Right lobe of liver (tissue), 4 donors: Measurements from ENCODE around the gene CCM2.

Experiments used
- POLR2A ChIP-seq: fragments of 450-650 bp; IDR thresholded peaks from one replicate; pipeline ENCODE4 v1.6.1; 2017; ENCODE audit warnings: antibody characterized with exemption, mild to moderate bottlenecking
- TF ChIP-seq, protein P1 (sequence below), 4 donors: fragments of 200-600 bp in 3 of 4; fragments of 450-650 bp in 1 of 4; IDR thresholded peaks; one replicate each; pipeline versions ENCODE4 v1.5.1 to v1.8.0; 2016 to 2022; ENCODE audit warnings: antibody characterized with exemption in 4 of 4, mild to moderate bottlenecking in 2 of 4
- donor health status: DM: no; HTN: no; CAD: no.
- donor health status: DM: no; HTN: no; CAD: no.
- donor health status: DM: no; HTN: yes; CAD: no.

- TF ChIP-seq, protein P1, sequence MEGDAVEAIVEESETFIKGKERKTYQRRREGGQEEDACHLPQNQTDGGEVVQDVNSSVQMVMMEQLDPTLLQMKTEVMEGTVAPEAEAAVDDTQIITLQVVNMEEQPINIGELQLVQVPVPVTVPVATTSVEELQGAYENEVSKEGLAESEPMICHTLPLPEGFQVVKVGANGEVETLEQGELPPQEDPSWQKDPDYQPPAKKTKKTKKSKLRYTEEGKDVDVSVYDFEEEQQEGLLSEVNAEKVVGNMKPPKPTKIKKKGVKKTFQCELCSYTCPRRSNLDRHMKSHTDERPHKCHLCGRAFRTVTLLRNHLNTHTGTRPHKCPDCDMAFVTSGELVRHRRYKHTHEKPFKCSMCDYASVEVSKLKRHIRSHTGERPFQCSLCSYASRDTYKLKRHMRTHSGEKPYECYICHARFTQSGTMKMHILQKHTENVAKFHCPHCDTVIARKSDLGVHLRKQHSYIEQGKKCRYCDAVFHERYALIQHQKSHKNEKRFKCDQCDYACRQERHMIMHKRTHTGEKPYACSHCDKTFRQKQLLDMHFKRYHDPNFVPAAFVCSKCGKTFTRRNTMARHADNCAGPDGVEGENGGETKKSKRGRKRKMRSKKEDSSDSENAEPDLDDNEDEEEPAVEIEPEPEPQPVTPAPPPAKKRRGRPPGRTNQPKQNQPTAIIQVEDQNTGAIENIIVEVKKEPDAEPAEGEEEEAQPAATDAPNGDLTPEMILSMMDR (IDR thresholded peaks at IDR 0.05), result no peak
- TF ChIP-seq POLR2A, result no peak
Observed at GRCh38 chr7:44988701-44989100, 11.3 kb upstream of the CCM2 start.
